Mammary microvascular endothelial cell (primary cell): ENCODE data around the gene THOC7. TPM values are rescaled to one million over a fixed set of nuclear protein-coding genes. Genes with fewer than 3 reads are reported as not detected.

Experiments
- total RNA-seq: library from RNA; depleted of rRNA; stranded (reverse); fragments of >200 nt; gene quantifications from 2 replicates; pipeline ENCODE4 v1.2.3, GENCODE V29; 2015

THOC7 gene
- 44.5 and 54.8 TPM in 2 replicates for total RNA-seq

GRCh38 chr3:63863150-63864007, at the start of gene THOC7, which contains the start of gene ATXN7:
Gene THOC7, minus strand, starts transcription at chr3:63863805. Its CDS starts 15 bp downstream, at chr3:63863790.
Gene ATXN7, plus strand, starts transcription at chr3:63863867. Its CDS starts 48,732 bp downstream, at chr3:63912599.

GRCh38 chr3:63911873-63912767, 48.5 kb upstream of the THOC7 start, which contains the start of gene SCAANT1:
Gene SCAANT1, minus strand, starts transcription at chr3:63912383.

GRCh38 chr3:63819151-63819398, 44.5 kb downstream of the THOC7 start, which contains the start of gene C3orf49:
Gene C3orf49, plus strand, starts transcription at chr3:63819299. Its CDS starts 173 bp downstream, at chr3:63819472.

Other genes starting within 250 kb of the THOC7 start
- not detected in 2 replicates for gene SNTN, start 211.1 kb downstream of the THOC7 start, total RNA-seq
- gene C3orf49, start 44.5 kb downstream of the THOC7 start, total RNA-seq, result not detected in 2 replicates
- 8.1 and 10.1 TPM in 2 replicates for gene ATXN7, start 62 bp upstream of the THOC7 start, total RNA-seq
- not detected in 2 replicates for gene SCAANT1, start 48.6 kb upstream of the THOC7 start, total RNA-seq
- gene PSMD6, start 159.7 kb upstream of the THOC7 start, total RNA-seq, result 106 and 113 TPM in 2 replicates